Suprapubic skin (tissue), 4 donors: Measurements from ENCODE around the gene ACKR3.

Source experiments
- CTCF ChIP-seq, 2 donors: fragments of 200-600 bp in 1 of 2; fragments of 450-650 bp in 1 of 2; sonication (generic) in 1 of 2; IDR thresholded peaks; one replicate each; pipeline ENCODE4 v1.5.1; 2016 to 2019; ENCODE audit warnings: antibody characterized with exemption in 2 of 2, mild to moderate bottlenecking in 1 of 2, moderate library complexity in 1 of 2
- POLR2A ChIP-seq, 2 donors: fragments of 450-650 bp; IDR thresholded peaks; one replicate each; pipeline ENCODE4 v1.6.1; 2017; ENCODE audit warnings: antibody characterized with exemption in 2 of 2, mild to moderate bottlenecking in 2 of 2, moderate library complexity in 2 of 2
- POLR2AphosphoS5 ChIP-seq, 3 donors: sonication (generic); formaldehyde crosslinking; IDR thresholded peaks; one replicate each; pipeline ENCODE4 v1.6.1; 2017; ENCODE audit warnings: antibody characterized with exemption in 3 of 3

GRCh38 chr2:236579746-236580315 is 10.2 kb downstream of the ACKR3 start:
- no peak for TF ChIP-seq CTCF (IDR thresholded peaks at IDR 0.05)
- TF ChIP-seq POLR2A (IDR thresholded peaks at IDR 0.05), result no peak
- no peak for TF ChIP-seq POLR2AphosphoS5 (IDR thresholded peaks at IDR 0.05)
